Measurements from ENCODE around the gene HBP1. TPM values are rescaled to one million over a fixed set of nuclear protein-coding genes. Genes with fewer than 3 reads are reported as not detected.

HBP1 gene
- total RNA-seq, 3 donors from 2014 or later, result 166 to 269 (median 176) TPM

- TF ChIP-seq POLR2AphosphoS5 (IDR thresholded peaks at IDR 0.05), result no peak
- TF ChIP-seq POLR2A (IDR thresholded peaks at IDR 0.05), result no peak
- no peak for TF ChIP-seq CTCF (IDR thresholded peaks at IDR 0.05)
- Histone ChIP-seq H3K9me3 (no peaks in the 10 kb centered on the region), H3K4me3 (no peak overlapping the region), H3K4me1 (peaks cover 0 to 9% of the 10 kb centered on the region in 2 donors), H3K27me3 (no peaks in the 10 kb centered on the region), H3K27ac (peak overlapping the region; percentile 23 to 92), H3K36me3 (peaks cover 2% of the 10 kb centered on the region)
- intact Hi-C loops (cut with DNase I; ENCODE audit: low total_unique reads), result no loop called here
- no peak for DNase-seq (ENCODE audit: low spot score in 2 of 2)
Measured at GRCh38 chr7:107207459-107207858, 38.7 kb downstream of the HBP1 start.

- Histone ChIP-seq H3K4me1 (peaks cover 0 to 9% of the 10 kb centered on the region in 2 donors), H3K27ac (peak overlapping the region; percentile 52 to 92), H3K36me3 (no peaks in the 10 kb centered on the region), H3K4me3 (no peak overlapping the region), H3K9me3 (no peaks in the 10 kb centered on the region), H3K27me3 (no peaks in the 10 kb centered on the region)
- intact Hi-C loops (cut with DNase I; ENCODE audit: low total_unique reads), result no loop called here
- no peak for TF ChIP-seq POLR2A (IDR thresholded peaks at IDR 0.05)
- TF ChIP-seq POLR2AphosphoS5 (IDR thresholded peaks at IDR 0.05), result no peak
- no peak for TF ChIP-seq CTCF (IDR thresholded peaks at IDR 0.05)
- DNase-seq (ENCODE audit: low spot score in 2 of 2), result no peak
Measured at GRCh38 chr7:107208024-107208521, 39.3 kb downstream of the HBP1 start.

GRCh38 chr7:107208563-107208962, 39.8 kb downstream of the HBP1 start:
- H3K9me3 ChIP-seq, result no peaks in the 10 kb centered on the region
- DNase-seq (ENCODE audit: low spot score in 2 of 2), result no peak
- H3K36me3 ChIP-seq, result no peaks in the 10 kb centered on the region
- intact Hi-C loops (cut with DNase I; ENCODE audit: low total_unique reads), result no loop called here
- H3K27ac ChIP-seq, result peak overlapping the region; percentile 52 to 92
- H3K4me3 ChIP-seq, result no peak overlapping the region
- no peaks in the 10 kb centered on the region for H3K27me3 ChIP-seq
- no peak for TF ChIP-seq POLR2AphosphoS5 (IDR thresholded peaks at IDR 0.05)
- TF ChIP-seq POLR2A (IDR thresholded peaks at IDR 0.05), result no peak
- TF ChIP-seq CTCF (IDR thresholded peaks at IDR 0.05), result no peak
- H3K4me1 ChIP-seq, result peaks cover 0 to 9% of the 10 kb centered on the region in 2 donors

- Histone ChIP-seq H3K27ac (no peak overlapping the region), H3K36me3 (no peaks in the 10 kb centered on the region), H3K4me1 (peaks cover 0 to 9% of the 10 kb centered on the region in 2 donors), H3K9me3 (peaks cover 0 to 3% of the 10 kb centered on the region in 2 donors), H3K4me3 (no peak overlapping the region), H3K27me3 (no peaks in the 10 kb centered on the region)
- intact Hi-C loops (cut with DNase I; ENCODE audit: low total_unique reads), result no loop called here
- DNase-seq (ENCODE audit: low spot score in 2 of 2), result no peak
- TF ChIP-seq POLR2AphosphoS5 (IDR thresholded peaks at IDR 0.05), result no peak
Measured at GRCh38 chr7:107209565-107209964, 40.8 kb downstream of the HBP1 start.

- no peak for TF ChIP-seq POLR2A (IDR thresholded peaks at IDR 0.05)
- TF ChIP-seq CTCF (IDR thresholded peaks at IDR 0.05), result no peak
- TF ChIP-seq POLR2AphosphoS5 (IDR thresholded peaks at IDR 0.05), result no peak
- Histone ChIP-seq H3K4me1 (peaks cover 0 to 9% of the 10 kb centered on the region in 2 donors), H3K9me3 (peaks cover 0 to 3% of the 10 kb centered on the region in 2 donors), H3K36me3 (no peaks in the 10 kb centered on the region), H3K4me3 (no peak overlapping the region), H3K27me3 (no peaks in the 10 kb centered on the region), H3K27ac (no peak overlapping the region)
- no peak for DNase-seq (ENCODE audit: low spot score in 2 of 2)
- intact Hi-C loops (cut with DNase I; ENCODE audit: low total_unique reads), result no loop called here
Measured at GRCh38 chr7:107210400-107210799, 41.6 kb downstream of the HBP1 start.

GRCh38 chr7:107212725-107213124, 43.9 kb downstream of the HBP1 start:
- H3K4me3 ChIP-seq, result no peak overlapping the region
- peaks cover 0 to 3% of the 10 kb centered on the region in 2 donors for H3K9me3 ChIP-seq
- intact Hi-C loops (cut with DNase I; ENCODE audit: low total_unique reads), result no loop called here
- TF ChIP-seq CTCF (IDR thresholded peaks at IDR 0.05), result no peak
- TF ChIP-seq POLR2AphosphoS5 (IDR thresholded peaks at IDR 0.05), result no peak
- TF ChIP-seq POLR2A (IDR thresholded peaks at IDR 0.05), result no peak
- no peak for DNase-seq (ENCODE audit: low spot score in 2 of 2)
- H3K4me1 ChIP-seq, result peaks cover 0 to 4% of the 10 kb centered on the region in 2 donors
- H3K27ac ChIP-seq, result no peak overlapping the region
- H3K36me3 ChIP-seq, result no peaks in the 10 kb centered on the region
- no peaks in the 10 kb centered on the region for H3K27me3 ChIP-seq
